ENCODE measurements around the gene ADGRV1.

Gene ADGRV1

GRCh38 chr5:91106842-91107511 lies 548.4 kb downstream of the ADGRV1 start:
- Histone ChIP-seq H3K4me3 (ENCODE audit: low read depth, low read length) (no peak overlapping the region), H3K9me3 (ENCODE audit: control insufficient read depth, insufficient read depth, low read length) (no peaks in the 10 kb centered on the region), H3K9ac (ENCODE audit: low read depth, low read length) (no peak overlapping the region), H3K36me3 (ENCODE audit: control insufficient read depth, insufficient read depth, low read length) (no peaks in the 10 kb centered on the region), H3K4me1 (ENCODE audit: control insufficient read depth, insufficient read depth, low read length) (peaks cover 3% of the 10 kb centered on the region), H3K27me3 (ENCODE audit: control insufficient read depth, insufficient read depth, low read length) (no peaks in the 10 kb centered on the region)

GRCh38 chr5:91109634-91110033 lies 551.0 kb downstream of the ADGRV1 start:
- no peaks in the 10 kb centered on the region for H3K36me3 ChIP-seq (ENCODE audit: control insufficient read depth, insufficient read depth, low read length)
- no peaks in the 10 kb centered on the region for H3K9me3 ChIP-seq (ENCODE audit: control insufficient read depth, insufficient read depth, low read length)
- H3K9ac ChIP-seq (ENCODE audit: low read depth, low read length), result no peak overlapping the region
- H3K4me3 ChIP-seq (ENCODE audit: low read depth, low read length), result no peak overlapping the region
- H3K27me3 ChIP-seq (ENCODE audit: control insufficient read depth, insufficient read depth, low read length), result no peaks in the 10 kb centered on the region
- H3K4me1 ChIP-seq (ENCODE audit: control insufficient read depth, insufficient read depth, low read length), result peaks cover 3% of the 10 kb centered on the region

DNA sequence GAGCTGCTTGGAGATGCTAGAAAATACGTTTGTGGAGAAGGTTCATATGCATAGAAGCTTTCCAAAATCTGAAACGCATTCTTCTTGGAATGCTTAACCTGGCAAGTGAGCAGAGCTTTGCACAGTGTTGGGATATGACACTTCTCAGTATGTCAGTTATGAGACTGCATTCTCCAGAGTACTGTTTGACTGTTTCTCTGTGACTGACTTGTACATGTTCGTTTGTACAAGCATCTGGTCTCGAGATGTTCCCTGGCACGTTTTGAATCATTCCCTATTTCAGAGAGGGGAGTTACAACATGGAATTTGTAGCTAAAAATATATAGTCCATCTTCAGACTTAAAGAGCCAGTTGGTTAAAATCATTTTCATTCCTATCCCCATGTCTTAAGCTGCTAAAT lies 552.1 kb downstream of the ADGRV1 start:
- H3K9ac ChIP-seq (ENCODE audit: low read depth, low read length), result no peak overlapping the region
- no peak overlapping the region for H3K4me3 ChIP-seq (ENCODE audit: low read depth, low read length)
- no peaks in the 10 kb centered on the region for H3K9me3 ChIP-seq (ENCODE audit: control insufficient read depth, insufficient read depth, low read length)
- H3K4me1 ChIP-seq (ENCODE audit: control insufficient read depth, insufficient read depth, low read length), result peaks cover 3% of the 10 kb centered on the region
- H3K36me3 ChIP-seq (ENCODE audit: control insufficient read depth, insufficient read depth, low read length), result no peaks in the 10 kb centered on the region
- no peaks in the 10 kb centered on the region for H3K27me3 ChIP-seq (ENCODE audit: control insufficient read depth, insufficient read depth, low read length)

DNA sequence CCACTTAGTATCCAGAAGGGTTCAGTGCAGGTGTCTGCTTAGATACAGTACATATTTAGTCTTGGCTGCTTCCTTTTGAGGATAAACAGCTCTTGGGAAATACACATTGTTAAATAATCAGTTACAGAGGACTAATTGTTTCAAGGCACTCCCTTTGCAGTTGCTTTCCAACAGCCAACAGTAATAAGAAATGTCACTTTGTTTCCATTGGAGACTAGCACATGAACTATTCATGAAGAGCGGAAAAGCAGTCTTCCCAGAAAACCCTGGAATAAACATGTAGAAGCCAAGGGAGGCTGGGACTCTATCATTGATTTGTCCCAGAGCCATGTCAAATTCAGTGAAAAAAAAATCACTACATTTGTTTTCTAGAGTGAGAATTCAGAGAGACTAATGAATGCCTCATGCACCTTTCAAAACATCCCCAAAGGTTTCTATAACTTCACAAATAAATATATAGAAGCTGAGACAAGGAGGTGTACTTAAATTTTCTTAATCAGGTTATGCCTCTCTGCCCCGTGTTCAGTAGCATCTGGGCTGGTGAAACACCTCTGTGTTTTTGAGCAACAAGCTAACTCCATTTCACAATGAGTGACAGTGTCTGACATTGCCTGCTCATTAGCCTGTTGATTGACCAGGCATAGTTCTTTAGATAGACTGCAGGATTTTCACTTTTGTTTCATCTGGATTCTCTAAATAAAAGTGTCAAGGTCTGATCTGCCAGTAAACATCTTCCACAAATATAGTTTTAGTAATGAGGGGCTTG lies 553.1 kb downstream of the ADGRV1 start:
- Histone ChIP-seq H3K36me3 (ENCODE audit: control insufficient read depth, insufficient read depth, low read length) (no peaks in the 10 kb centered on the region), H3K27me3 (ENCODE audit: control insufficient read depth, insufficient read depth, low read length) (no peaks in the 10 kb centered on the region), H3K4me3 (ENCODE audit: low read depth, low read length) (no peak overlapping the region), H3K9ac (ENCODE audit: low read depth, low read length) (no peak overlapping the region), H3K9me3 (ENCODE audit: control insufficient read depth, insufficient read depth, low read length) (no peaks in the 10 kb centered on the region), H3K4me1 (ENCODE audit: control insufficient read depth, insufficient read depth, low read length) (peaks cover 3% of the 10 kb centered on the region)

GRCh38 chr5:91114658-91115057 lies 556.1 kb downstream of the ADGRV1 start:
- H3K36me3 ChIP-seq (ENCODE audit: control insufficient read depth, insufficient read depth, low read length), result no peaks in the 10 kb centered on the region
- no peaks in the 10 kb centered on the region for H3K9me3 ChIP-seq (ENCODE audit: control insufficient read depth, insufficient read depth, low read length)
- no peaks in the 10 kb centered on the region for H3K4me1 ChIP-seq (ENCODE audit: control insufficient read depth, insufficient read depth, low read length)
- no peaks in the 10 kb centered on the region for H3K27me3 ChIP-seq (ENCODE audit: control insufficient read depth, insufficient read depth, low read length)
- H3K9ac ChIP-seq (ENCODE audit: low read depth, low read length), result no peak overlapping the region
- H3K4me3 ChIP-seq (ENCODE audit: low read depth, low read length), result no peak overlapping the region

- Histone ChIP-seq H3K4me1 (ENCODE audit: control insufficient read depth, insufficient read depth, low read length) (no peaks in the 10 kb centered on the region), H3K36me3 (ENCODE audit: control insufficient read depth, insufficient read depth, low read length) (no peaks in the 10 kb centered on the region), H3K27me3 (ENCODE audit: control insufficient read depth, insufficient read depth, low read length) (no peaks in the 10 kb centered on the region), H3K9ac (ENCODE audit: low read depth, low read length) (no peak overlapping the region), H3K4me3 (ENCODE audit: low read depth, low read length) (no peak overlapping the region), H3K9me3 (ENCODE audit: control insufficient read depth, insufficient read depth, low read length) (no peaks in the 10 kb centered on the region)
Measured at GRCh38 chr5:91118354-91118753, 559.8 kb downstream of the ADGRV1 start.

- no peaks in the 10 kb centered on the region for H3K9me3 ChIP-seq (ENCODE audit: control insufficient read depth, insufficient read depth, low read length)
Measured at GRCh38 chr5:91118796-91119195, 560.2 kb downstream of the ADGRV1 start.

GRCh38 chr5:91119217-91119616 lies 560.6 kb downstream of the ADGRV1 start:
- no peak overlapping the region for H3K9ac ChIP-seq (ENCODE audit: low read depth, low read length)
- no peak overlapping the region for H3K4me3 ChIP-seq (ENCODE audit: low read depth, low read length)
- H3K27me3 ChIP-seq (ENCODE audit: control insufficient read depth, insufficient read depth, low read length), result no peaks in the 10 kb centered on the region
- H3K4me1 ChIP-seq (ENCODE audit: control insufficient read depth, insufficient read depth, low read length), result no peaks in the 10 kb centered on the region
- no peaks in the 10 kb centered on the region for H3K9me3 ChIP-seq (ENCODE audit: control insufficient read depth, insufficient read depth, low read length)
- no peaks in the 10 kb centered on the region for H3K36me3 ChIP-seq (ENCODE audit: control insufficient read depth, insufficient read depth, low read length)

More at GRCh38 chr5:91118796-91119195, 560.2 kb downstream of the ADGRV1 start:
- Histone ChIP-seq H3K4me3 (ENCODE audit: low read depth, low read length) (no peak overlapping the region), H3K4me1 (ENCODE audit: control insufficient read depth, insufficient read depth, low read length) (no peaks in the 10 kb centered on the region), H3K36me3 (ENCODE audit: control insufficient read depth, insufficient read depth, low read length) (no peaks in the 10 kb centered on the region), H3K9ac (ENCODE audit: low read depth, low read length) (no peak overlapping the region), H3K27me3 (ENCODE audit: control insufficient read depth, insufficient read depth, low read length) (no peaks in the 10 kb centered on the region)

- Histone ChIP-seq H3K36me3 (ENCODE audit: control insufficient read depth, insufficient read depth, low read length) (no peaks in the 10 kb centered on the region), H3K27me3 (ENCODE audit: control insufficient read depth, insufficient read depth, low read length) (no peaks in the 10 kb centered on the region), H3K4me1 (ENCODE audit: control insufficient read depth, insufficient read depth, low read length) (no peaks in the 10 kb centered on the region), H3K9me3 (ENCODE audit: control insufficient read depth, insufficient read depth, low read length) (no peaks in the 10 kb centered on the region), H3K9ac (ENCODE audit: low read depth, low read length) (no peak overlapping the region), H3K4me3 (ENCODE audit: low read depth, low read length) (no peak overlapping the region)
Measured at GRCh38 chr5:91119981-91120850, 561.6 kb downstream of the ADGRV1 start.

DNA sequence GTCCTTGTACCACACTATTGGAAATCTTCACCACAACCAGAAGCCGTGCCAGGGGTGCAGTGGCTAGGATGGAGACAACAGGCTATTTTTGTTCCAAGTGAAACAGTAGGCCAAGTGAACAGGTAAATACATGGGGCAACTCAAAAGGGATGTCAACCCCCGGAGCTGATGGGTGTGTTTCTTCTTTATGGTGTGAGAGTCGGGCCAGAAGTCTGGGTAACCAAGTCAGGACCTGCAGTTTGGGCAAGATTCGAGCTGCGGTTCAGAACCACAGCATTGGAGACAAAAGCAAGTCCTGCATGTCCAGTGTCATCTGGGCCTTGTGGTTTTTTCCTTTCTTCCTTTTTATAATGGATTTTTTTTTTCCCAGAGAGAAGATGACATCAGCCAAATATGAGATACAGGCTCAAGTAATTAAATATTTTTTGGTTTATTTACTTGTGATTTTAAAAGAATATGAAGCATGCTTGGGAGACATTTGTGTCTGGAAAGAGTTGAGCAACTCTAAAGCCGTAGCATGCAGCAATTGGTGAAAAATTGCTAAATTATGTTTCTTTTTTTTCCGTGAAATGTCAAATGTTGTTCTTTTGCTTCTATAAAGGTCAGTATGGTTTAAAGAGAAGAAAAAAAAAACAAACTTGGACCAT lies 562.9 kb downstream of the ADGRV1 start:
- H3K9ac ChIP-seq (ENCODE audit: low read depth, low read length), result no peak overlapping the region
- H3K27me3 ChIP-seq (ENCODE audit: control insufficient read depth, insufficient read depth, low read length), result no peaks in the 10 kb centered on the region
- H3K4me1 ChIP-seq (ENCODE audit: control insufficient read depth, insufficient read depth, low read length), result no peaks in the 10 kb centered on the region
- H3K36me3 ChIP-seq (ENCODE audit: control insufficient read depth, insufficient read depth, low read length), result no peaks in the 10 kb centered on the region
- no peak overlapping the region for H3K4me3 ChIP-seq (ENCODE audit: low read depth, low read length)
- H3K9me3 ChIP-seq (ENCODE audit: control insufficient read depth, insufficient read depth, low read length), result no peaks in the 10 kb centered on the region

GRCh38 chr5:91122651-91123050 lies 564.1 kb downstream of the ADGRV1 start:
- no peaks in the 10 kb centered on the region for H3K4me1 ChIP-seq (ENCODE audit: control insufficient read depth, insufficient read depth, low read length)
- H3K27me3 ChIP-seq (ENCODE audit: control insufficient read depth, insufficient read depth, low read length), result no peaks in the 10 kb centered on the region
- H3K4me3 ChIP-seq (ENCODE audit: low read depth, low read length), result no peak overlapping the region
- H3K9me3 ChIP-seq (ENCODE audit: control insufficient read depth, insufficient read depth, low read length), result no peaks in the 10 kb centered on the region
- H3K36me3 ChIP-seq (ENCODE audit: control insufficient read depth, insufficient read depth, low read length), result no peaks in the 10 kb centered on the region
- no peak overlapping the region for H3K9ac ChIP-seq (ENCODE audit: low read depth, low read length)

Measured in iPS-15b (cell line).